Measurements from ENCODE around the gene TAGLN2.
"Not testable (repeated sequence)": the region's sequence is repeated elsewhere in the genome, so short reads cannot be mapped to it uniquely, and the experiment has no call there.

The TAGLN2 gene

DNA sequence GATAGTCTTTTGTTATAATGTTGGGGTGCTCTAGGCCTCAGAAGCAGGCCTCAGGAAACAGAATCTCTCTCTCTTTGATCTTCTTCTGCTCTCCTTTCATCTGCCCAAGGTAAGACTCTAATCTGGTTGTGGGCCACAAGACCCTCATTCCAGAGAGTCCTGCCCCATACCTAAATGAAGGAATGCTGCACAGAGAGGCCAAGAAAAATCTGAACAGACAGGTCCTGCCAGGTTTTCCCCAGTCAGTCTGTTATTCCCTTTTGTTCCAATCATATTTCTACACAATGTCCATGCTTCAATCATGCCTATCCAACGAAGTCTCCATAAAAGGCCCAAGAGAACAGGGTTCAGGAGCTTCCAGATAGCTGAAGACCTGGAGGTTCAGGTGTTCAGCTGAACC lies 18.3 kb downstream of the TAGLN2 start:
- H3K4me3 ChIP-seq (ENCODE audit: low read depth, low read length), result no peak overlapping the region

DNA sequence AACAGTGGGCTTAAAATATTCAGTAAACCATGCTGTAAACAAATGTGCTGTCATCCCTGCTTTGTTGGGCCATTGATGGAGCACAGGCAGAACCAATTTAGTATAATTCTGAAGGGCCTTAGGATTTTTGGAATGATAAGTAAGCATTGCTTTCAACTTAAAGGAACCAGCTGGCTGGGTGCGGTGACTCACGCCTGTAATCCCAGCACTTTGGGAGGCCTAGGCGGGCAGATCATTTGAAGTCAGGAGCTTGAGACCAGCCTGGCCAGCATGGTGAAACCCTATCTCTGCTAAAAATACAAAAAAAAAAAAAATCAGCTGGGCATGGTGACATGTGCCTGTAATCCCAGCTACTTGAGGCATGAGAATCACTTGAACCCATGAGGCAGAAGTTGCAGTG lies 21.3 kb downstream of the TAGLN2 start:
- not testable (repeated sequence) for H3K4me3 ChIP-seq (ENCODE audit: low read depth, low read length)

DNA sequence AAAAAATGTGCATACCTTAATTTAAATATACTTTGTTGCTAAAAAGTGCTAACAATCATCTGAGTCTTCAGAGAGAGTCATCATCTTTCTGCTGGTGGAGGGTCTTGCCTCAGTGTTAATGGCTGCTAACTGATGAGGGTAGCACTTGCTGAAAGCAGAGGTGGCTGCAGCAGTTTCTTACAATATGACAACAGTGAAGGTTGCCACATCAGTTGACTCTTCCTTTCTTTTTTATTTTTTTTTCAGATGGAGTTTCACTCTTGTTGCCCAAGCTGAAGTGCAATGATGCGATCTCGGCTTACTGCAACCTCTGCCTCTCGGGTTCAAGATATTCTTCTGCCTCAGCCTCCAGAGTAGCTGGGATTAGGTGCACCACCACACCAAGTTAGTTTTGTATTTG lies 22.8 kb downstream of the TAGLN2 start:
- no peak overlapping the region for H3K4me3 ChIP-seq (ENCODE audit: low read depth, low read length)

DNA sequence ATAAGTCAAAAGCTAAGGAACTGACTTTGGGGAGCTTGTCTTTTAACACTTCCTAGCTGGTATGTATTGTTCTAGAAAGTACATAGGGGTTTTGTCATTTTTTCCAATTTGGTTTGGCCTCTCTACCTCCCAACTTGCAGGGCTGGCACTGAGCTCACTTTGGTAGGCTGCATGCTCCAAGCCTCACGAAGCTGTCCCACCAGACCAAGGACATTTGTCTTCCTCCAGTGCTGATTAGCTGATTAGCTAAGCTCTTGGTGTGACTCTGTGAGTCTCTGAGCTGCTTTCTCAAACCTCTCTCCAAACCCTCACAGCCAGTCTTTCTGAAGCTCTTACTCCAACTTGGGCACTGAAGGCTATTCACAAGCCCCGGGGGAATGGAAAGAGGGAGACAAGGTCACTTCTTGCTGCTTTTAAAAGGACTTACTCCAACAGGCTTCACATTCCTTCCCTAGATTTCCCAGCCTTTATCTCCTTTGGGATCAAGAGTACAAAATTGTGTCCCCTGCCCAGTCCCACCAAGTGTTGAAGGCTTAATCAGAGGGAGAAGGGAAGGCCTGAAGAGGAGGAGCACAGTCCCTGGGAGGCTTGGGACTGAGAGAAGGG lies 24.4 kb downstream of the TAGLN2 start:
- H3K4me3 ChIP-seq (ENCODE audit: low read depth, low read length), result no peak overlapping the region

DNA sequence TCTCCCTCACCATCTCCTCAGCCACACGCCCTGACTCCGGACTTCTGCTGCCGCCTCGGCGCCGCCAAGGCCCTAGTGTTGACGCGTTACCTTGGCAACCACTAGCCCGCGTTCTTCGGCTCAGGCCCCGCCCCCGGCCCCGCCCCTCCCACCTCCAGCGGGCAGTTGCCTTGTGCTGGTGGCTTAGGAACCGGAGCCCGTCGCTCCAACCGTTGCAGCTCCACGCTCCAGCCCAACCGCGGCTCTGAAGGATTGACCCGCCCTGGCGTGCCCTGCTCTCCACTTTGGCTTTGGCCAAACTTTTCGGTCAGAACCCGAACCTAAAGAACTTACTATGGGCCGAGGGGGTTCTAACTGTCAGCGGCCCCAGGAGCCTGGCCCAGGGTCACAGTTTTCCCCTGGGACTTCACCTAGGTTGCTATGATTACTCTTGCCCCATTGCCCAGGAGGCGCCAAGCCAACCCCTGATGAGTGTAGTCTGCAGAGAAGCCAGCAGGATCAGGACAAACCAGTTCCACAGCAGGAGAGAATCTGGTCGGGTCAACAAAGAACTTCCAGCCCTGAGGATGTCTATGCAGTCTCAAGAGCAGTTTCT lies 25.1 kb downstream of the TAGLN2 start, which contains the start of gene CFAP45:
Gene CFAP45, minus strand, starts transcription at position 80 of the 595 bp plus-strand sequence. Its CDS starts 67 bp downstream, at position 13.
- H3K4me3 ChIP-seq (ENCODE audit: low read depth, low read length), result no peak within 1 kb of the TSS

DNA sequence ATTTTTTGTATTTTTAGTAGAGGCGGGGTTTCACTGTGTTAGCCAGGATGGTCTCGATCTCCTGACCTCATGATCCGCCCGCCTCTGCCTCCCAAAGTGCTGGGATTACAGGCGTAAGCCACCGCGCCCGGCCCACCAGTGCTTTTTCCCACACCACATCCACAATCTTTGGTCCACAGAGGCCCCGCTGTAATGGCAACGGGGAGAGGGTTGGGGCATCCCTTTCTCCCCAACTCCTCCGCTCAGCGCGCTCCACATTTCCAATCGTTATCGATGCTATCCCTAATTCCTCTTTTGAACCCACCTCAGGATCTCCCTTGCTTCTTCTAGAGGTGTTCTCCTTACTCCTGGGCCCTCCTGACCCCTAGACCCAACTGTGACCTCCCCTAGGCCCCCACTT lies 25.7 kb downstream of the TAGLN2 start:
- not testable (repeated sequence) for H3K4me3 ChIP-seq (ENCODE audit: low read depth, low read length)

DNA sequence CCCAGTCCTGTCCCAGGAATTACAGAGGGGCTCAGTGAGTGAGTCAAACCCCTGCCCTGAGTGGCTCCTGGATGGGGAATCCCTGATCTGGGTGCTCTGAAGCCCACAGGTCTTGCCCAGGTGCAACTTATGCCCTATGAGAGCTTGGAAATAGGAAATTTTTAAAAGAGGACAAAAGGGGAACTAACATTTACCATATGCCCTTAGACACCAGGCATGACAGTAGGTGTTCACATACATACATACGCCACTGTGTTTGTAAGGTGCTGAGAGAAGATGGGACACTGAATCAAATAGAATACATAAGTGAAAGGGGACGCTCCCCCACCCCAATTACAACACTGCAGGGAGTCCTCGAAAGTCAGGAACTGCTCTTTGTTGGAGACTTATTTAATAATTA lies 26.8 kb downstream of the TAGLN2 start:
- H3K4me3 ChIP-seq (ENCODE audit: low read depth, low read length), result no peak overlapping the region

DNA sequence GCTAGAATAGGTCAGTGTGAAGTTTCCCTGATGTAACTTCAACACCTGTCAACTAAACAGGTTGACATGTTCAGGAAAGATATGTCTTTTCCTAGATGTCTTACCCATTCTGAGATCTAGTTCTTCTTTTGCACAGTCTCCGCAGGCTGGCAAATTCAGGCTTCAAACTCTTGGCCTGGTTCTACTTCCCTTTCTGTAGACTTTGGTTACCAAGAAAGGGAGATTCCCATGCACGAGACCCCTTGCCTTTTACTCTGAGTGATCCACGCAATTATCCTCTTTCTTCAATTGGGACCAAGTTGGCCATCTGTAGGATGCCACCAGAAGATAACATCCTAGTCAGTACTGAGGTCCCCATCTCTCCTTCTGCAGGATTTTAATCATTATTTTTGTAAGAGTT lies 27.3 kb downstream of the TAGLN2 start:
- no peak overlapping the region for H3K4me3 ChIP-seq (ENCODE audit: low read depth, low read length)

DNA sequence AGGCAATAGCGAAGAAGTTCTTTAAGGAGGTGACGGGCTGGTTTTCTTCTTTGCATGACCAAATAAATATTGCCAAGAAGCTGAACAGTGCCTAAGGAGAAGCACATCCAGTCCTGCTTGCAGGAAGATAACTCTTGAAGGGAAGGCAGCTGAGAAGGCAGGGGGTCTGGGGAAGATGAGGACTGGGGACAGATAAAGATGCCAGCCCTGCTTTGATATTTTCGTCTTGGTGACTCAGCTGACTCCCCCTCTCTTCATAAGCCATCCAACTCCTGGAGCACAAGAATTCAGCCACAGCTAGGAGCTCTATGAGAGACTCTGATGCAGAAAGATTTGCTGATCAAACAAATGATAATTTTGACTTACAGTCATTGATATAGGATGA lies 28.8 kb downstream of the TAGLN2 start:
- H3K4me3 ChIP-seq (ENCODE audit: low read depth, low read length), result no peak overlapping the region

DNA sequence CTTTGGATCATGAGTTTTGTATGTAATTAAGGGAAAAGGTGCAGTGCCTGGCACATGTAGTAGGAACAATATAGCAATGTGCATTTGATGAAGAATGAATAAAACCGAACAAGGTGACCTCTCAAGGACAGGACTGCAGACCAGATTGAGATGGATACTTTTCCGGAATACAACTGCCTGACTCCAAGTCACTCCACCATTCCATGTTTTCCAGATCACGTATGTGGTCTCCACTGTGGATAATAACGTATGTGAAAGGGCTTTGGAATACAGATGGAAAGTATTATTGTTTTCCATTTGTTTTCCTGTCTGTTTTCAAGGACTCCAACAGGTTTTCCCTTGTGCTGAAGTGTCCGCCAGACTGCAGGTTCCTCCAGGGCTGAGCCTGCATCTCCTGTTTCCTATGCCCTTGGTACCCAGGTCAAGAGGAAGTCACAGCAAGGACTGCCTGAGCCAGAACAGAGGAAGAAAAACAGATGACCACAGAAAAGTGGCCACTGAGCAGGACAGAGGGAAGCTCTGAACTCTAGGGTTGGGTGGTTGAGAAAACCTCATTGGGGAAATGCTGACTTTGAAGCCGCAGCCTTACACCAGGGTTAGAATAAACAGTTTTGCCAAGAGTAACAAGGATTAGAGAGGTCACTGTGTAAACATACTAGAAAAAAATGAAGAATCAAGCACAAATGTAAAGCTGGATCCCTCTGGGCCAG lies 29.3 kb downstream of the TAGLN2 start:
- no peak overlapping the region for H3K4me3 ChIP-seq (ENCODE audit: low read depth, low read length)

DNA sequence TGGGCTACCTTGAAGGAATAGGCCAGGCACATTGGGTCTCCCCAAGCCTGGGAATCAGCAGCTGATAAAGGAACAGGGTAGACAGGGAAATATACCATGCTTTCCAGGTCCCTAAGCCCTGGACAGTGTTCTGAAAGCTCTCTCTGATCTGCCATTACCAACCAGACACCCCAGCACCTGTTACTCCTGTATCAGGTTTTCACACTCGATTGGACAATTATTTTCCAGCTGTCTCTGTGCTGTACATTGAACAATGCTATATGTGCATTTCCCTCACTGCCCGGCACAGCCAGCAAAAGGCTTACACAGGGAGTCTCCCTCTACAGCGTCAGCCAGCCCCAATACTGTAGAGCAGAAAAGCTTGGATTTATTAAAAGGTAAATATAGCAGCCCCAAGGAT lies 30.0 kb downstream of the TAGLN2 start:
- H3K4me3 ChIP-seq (ENCODE audit: low read depth, low read length), result no peak overlapping the region

DNA sequence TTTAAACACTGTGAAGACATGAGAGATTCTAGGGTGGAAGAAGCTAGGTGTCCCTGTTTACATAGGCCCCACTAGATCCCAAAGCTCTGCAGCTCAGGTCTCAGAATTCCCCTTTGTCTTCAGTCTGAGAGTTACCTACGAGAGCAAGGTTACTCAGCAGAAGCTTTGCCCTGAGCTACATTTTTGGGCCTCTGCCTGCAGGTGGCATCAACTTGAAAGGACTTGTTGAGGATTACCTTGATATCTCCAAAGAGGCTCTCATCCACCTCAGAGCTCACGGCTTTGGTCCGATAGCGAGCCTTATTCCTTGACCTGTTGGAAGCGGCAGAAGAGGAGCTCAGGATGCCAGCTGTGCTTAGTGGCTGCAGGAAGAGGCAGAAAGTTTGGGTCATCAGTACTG lies 32.4 kb downstream of the TAGLN2 start:
- no peak overlapping the region for H3K4me3 ChIP-seq (ENCODE audit: low read depth, low read length)

DNA sequence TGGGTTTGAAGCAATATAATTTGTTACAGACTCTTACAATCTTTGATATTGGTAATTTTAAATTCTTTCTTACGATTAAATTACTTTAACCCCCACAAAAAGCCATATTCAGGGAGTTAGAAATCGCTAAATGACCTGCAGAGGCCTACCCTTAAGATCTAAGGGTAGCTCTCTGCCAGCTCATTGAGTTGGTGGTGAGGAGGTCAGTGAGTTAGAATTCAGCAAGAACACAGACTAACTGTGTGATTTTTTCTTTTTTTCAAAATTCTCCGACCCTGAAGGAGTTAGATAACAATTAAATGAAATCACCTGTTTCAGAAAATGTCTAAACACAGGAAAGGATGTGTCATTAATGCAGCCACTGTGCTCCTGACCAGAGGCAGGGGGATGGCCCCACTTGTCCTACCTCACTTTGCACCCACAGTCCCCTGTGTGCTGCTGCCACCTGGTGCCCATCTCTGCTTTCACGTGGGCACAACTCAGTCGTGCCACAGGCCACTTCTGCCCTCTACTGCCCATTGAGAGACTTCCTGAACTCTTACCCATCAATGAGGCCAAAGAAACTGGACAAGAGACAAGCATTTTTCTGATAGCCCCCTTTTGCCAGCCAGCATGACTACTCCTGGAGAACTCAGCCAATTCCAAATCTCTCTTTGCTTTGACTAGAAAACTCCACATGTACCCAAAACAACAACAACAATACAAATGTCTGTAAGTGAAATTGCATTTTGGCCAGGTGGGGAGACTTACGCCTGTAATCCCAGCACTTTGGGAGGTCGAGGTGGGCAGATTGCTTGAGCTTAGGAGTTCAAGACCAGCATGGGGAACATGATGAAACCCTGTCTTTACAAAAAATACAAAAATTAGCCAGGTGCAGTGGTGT lies 33.8 kb downstream of the TAGLN2 start:
- H3K4me3 ChIP-seq (ENCODE audit: low read depth, low read length), result no peak overlapping the region

DNA sequence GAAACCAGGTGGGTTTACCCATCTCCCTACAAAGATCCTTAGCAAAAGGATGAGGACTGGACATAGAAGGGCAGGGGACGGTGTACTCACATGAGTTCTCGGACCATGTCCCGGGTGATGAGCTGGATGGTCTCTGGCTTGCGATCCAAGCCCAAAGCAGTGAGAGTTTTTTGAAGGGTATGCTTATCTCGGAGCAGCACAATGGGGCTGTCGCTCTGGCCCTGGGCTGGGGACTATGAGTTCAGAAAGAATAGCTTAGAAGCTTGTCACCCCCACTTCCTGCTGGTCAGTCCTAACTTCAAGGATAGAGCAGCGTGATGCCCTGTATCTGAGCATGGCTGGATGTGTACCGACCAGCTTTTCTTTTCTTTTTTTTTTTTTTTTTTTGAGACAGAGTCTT lies 34.9 kb downstream of the TAGLN2 start:
- H3K4me3 ChIP-seq (ENCODE audit: low read depth, low read length), result no peak overlapping the region

DNA sequence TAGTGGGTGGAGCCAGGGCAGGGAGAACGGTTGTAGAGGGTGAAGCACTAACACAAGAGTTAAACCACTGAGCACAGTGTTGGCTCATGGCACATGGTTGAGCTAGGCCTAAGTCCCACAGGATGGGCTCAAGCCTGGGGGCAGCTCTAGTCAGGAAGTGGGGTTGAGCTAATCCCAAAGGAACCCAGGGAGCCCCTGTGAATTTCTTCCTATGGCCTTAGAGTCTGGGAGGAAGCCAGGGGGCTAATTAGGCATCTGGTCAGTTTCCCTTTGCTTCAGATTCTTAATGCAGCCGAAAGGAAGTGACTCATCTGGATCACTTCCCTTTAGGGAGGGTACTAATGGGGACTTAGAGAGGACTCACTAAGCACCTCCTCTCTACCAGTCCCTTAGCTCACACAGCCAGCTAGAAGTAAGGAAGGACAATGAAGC lies 35.5 kb downstream of the TAGLN2 start:
- no peak overlapping the region for H3K4me3 ChIP-seq (ENCODE audit: low read depth, low read length)

DNA sequence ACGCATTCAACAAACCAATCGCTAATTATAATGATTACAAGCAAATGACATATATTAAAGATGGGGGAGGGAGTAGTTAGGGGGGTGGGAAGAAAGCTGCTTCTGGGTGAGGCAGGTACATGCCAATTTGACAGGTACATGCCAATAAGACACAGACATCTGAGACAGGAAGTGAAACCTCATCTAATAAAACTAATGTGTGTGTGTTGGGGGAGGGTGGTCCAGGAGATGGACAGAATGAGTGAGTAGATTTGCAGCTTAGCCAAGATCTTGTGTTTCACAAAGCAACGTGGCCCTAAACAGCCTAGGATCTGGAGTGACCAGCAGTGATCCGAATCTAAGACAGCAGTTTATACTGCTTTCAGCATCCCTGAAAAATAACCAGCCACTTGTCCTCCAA lies 36.1 kb downstream of the TAGLN2 start:
- H3K4me3 ChIP-seq (ENCODE audit: low read depth, low read length), result no peak overlapping the region

DNA sequence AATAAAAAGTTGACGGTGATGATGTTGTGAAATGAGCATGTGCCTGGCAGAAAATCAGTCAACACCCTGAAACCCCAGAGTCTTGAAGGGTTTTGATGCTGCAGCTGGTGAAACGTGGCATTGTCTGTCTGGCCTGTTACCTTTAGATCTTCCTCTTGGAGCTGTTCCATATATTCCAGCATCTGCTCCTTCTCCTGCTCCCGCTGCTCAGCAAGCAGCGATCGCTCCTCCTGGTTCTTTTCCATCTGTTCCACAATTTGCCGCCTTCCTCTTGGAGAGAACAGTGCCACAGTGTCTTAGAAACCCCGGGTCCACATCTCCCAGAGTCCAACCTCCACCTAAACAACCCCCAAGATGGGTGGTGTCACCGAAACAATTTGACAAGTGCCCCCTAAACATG lies 41.0 kb downstream of the TAGLN2 start:
- H3K4me3 ChIP-seq (ENCODE audit: low read depth, low read length), result no peak overlapping the region

DNA sequence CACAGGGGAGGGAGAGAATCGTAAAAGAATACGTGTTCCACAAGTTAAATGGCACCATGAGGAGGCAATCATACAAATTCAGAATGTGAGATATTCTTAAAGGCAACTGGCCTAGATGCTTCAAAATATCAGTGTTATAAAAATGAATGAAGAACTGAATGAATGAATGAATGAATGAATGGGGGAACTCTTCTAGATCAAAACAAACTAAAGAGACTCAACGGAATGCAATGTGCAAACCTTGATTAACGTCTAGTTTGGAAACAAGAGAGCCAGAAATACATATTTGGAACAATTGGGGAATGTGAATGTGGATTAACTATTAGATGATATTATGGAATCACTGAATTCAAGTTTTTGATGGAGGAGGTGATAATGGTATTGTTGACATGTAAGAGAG lies 42.2 kb downstream of the TAGLN2 start:
- H3K4me3 ChIP-seq (ENCODE audit: low read depth, low read length), result no peak overlapping the region

DNA sequence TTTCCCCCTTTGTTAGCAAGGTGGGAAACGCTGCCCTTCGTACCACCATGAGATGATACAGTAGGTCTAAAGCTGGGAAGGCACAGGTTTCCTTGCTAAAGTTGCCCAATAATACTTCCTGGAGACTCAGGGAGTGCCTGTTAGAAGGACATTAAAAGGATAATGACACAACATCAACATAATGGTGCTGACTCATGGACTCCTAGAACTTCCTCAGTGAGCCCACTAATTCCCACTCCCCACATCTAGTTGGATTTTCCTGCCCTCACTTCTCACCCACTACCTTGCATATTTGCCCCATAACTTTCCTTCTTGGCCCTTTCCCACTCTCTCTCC lies 42.8 kb downstream of the TAGLN2 start:
- no peak overlapping the region for H3K4me3 ChIP-seq (ENCODE audit: low read depth, low read length)

DNA sequence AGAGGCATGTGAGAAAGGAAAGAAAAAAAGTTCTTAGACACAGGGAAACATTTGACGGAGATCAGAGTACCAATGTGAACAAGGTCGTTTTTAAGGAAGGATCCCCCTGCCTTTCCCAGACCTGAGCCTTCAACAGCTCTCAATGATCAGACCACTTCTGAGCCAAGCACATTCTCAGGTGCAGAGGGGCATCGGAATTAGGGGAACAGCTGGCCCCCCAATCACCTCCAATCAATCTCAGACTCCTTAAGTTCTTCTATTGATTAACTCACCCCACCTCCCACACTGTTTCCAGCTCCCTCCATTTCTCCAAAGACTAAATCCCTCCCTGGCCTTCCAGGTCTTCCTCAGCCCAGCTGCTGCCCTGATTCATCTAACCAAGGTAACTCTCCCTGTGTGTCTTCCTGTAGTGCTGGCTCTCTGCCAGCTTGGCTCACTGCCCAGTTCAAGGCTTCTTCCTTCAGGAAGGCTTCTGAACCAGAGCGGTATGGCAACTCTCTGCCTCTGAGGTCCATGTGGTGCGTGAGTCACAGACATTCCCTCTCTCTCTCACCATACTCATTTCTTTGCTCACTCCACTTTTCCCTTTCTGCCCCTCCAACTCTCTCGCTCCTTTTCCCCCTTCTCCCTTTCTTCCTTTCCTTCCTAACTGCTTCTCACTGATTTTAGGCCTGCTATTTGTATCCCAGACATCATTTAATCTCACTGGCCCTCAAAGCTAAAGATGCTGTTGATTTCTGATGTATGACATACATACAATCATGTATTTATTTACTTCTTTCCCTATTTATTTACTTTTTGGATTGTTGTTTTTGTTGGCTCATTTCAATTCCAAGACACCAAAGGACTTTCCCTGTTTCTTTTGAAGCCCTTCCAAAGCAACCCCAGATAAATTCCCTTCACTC lies 43.4 kb downstream of the TAGLN2 start:
- H3K4me3 ChIP-seq (ENCODE audit: low read depth, low read length), result no peak overlapping the region

DNA sequence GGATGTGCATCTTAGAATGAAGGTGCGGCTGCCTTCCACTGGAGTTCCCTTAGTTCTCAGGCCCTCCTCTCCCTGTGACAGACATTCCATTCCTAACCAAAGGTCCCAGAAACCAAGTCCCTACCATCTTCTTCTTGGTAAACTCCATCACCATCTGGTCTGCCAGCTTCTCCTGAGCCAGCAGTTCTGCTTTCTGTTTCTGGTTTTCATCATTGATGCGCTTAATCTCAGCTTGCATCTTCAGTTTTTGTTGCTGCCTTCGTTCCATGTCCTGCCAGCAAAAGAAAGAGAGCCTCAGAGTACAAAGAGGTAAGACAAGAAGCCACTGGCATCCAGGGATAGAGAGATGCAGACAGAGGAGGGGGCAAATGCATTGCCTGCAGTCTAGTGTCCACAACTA lies 44.9 kb downstream of the TAGLN2 start:
- H3K4me3 ChIP-seq (ENCODE audit: low read depth, low read length), result no peak overlapping the region
